Measurements from ENCODE around the gene ALDH3A2.

The ALDH3A2 gene

DNA sequence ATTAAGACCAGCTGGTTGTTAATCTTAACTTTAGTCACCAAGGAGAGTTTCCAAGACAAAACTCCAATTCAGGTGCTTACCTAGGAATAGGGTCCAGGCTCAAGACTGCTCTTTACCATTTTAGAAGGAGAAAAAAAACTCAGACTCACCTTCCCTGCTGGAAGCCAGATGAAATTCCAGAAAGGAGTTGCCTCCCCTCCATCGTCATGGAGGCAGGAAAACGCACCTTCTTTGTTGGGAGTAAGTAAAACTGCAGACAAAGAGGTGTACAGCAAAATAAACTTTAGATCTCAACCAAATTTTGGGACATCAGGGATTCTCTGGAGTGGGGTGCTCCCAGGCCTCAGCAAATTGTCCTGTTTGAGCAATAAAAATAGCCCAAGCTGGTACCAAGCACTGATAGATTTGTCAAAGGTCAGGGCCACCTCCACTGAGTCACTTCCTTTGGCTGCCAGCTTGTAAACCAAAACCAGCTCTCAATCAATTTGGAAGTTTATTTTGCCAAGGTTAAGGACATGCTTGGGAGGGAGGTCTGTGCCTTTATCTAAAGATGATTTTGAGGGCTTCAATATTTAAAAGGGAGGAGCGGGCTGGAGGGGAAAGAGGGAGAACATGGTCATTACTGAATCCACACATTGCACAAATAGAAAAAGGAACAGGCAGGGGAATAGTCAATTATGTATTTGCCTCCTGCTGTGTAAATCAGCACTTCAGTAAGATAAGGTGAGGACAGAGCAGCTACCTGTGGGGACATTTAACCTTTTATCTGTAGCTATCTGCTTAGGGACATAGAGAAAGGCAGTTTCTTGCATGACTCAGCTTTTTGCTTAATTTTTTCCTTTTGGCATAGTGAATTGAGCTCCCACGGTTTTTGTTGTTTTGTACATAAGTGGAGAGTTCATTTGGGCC is 1.5 kb upstream of the ALDH3A2 start (continued):
- TF ChIP-seq GLIS2 (tag by site-specific recombination; IDR thresholded peaks at IDR 0.05) (no peak), ZNF830 (tag by site-specific recombination; IDR thresholded peaks at IDR 0.05; ENCODE audit: low read depth) (no peak), PRDM1 (tag by site-specific recombination; IDR thresholded peaks at IDR 0.05) (no peak), ZNF670 (tag by site-specific recombination; IDR thresholded peaks at IDR 0.05; ENCODE audit: low read depth) (no peak), BCL11A (tag by site-specific recombination; IDR thresholded peaks at IDR 0.05; ENCODE audit: low read depth) (0 out of 2 replicates have a peak, but pooled peaks have one; percentile 30), ZNF660 (tag by site-specific recombination; IDR thresholded peaks at IDR 0.05) (0 out of 2 replicates have a peak, but pooled peaks have one; percentile 24), ZNF157 (tag by site-specific recombination; IDR thresholded peaks at IDR 0.05) (no peak), ZNF202 (tag by site-specific recombination; IDR thresholded peaks at IDR 0.05; ENCODE audit: borderline replicate concordance) (no peak), ZNF335 (tag by site-specific recombination; conservative IDR thresholded peaks at IDR 0.05) (peak; percentile 61; the same call in 1 of the 2 replicates), ZNF146 (tag by site-specific recombination; IDR thresholded peaks at IDR 0.05) (no peak), ZNF324 (tag by site-specific recombination; IDR thresholded peaks at IDR 0.05) (no peak), ZNF132 (tag by site-specific recombination; IDR thresholded peaks at IDR 0.05; ENCODE audit: borderline replicate concordance) (no peak), KLF7 (tag by site-specific recombination; IDR thresholded peaks at IDR 0.05; ENCODE audit: borderline replicate concordance) (no peak), ZBTB7A (tag by site-specific recombination; IDR thresholded peaks at IDR 0.05; ENCODE audit: low read depth) (no peak), MYNN (tag by site-specific recombination; IDR thresholded peaks at IDR 0.05; ENCODE audit: borderline replicate concordance) (no peak), EGR2 (tag by site-specific recombination; IDR thresholded peaks at IDR 0.05; ENCODE audit: low read depth) (no peak), FEZF1 (tag by site-specific recombination; IDR thresholded peaks at IDR 0.05) (0 out of 2 replicates have a peak, but pooled peaks have one; percentile 46), GLIS1 (tag by site-specific recombination; IDR thresholded peaks at IDR 0.05) (peak; percentile 51; the same call in 1 of the 2 replicates), ZNF48 (tag by site-specific recombination; IDR thresholded peaks at IDR 0.05) (no peak), ZSCAN23 (tag by site-specific recombination; IDR thresholded peaks at IDR 0.05) (no peak)
- TF ChIP-seq, protein P1, sequence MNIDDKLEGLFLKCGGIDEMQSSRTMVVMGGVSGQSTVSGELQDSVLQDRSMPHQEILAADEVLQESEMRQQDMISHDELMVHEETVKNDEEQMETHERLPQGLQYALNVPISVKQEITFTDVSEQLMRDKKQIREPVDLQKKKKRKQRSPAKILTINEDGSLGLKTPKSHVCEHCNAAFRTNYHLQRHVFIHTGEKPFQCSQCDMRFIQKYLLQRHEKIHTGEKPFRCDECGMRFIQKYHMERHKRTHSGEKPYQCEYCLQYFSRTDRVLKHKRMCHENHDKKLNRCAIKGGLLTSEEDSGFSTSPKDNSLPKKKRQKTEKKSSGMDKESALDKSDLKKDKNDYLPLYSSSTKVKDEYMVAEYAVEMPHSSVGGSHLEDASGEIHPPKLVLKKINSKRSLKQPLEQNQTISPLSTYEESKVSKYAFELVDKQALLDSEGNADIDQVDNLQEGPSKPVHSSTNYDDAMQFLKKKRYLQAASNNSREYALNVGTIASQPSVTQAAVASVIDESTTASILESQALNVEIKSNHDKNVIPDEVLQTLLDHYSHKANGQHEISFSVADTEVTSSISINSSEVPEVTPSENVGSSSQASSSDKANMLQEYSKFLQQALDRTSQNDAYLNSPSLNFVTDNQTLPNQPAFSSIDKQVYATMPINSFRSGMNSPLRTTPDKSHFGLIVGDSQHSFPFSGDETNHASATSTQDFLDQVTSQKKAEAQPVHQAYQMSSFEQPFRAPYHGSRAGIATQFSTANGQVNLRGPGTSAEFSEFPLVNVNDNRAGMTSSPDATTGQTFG (tag by site-specific recombination; IDR thresholded peaks at IDR 0.05; ENCODE audit: borderline replicate concordance): no peak
- TF ChIP-seq, protein P2, sequence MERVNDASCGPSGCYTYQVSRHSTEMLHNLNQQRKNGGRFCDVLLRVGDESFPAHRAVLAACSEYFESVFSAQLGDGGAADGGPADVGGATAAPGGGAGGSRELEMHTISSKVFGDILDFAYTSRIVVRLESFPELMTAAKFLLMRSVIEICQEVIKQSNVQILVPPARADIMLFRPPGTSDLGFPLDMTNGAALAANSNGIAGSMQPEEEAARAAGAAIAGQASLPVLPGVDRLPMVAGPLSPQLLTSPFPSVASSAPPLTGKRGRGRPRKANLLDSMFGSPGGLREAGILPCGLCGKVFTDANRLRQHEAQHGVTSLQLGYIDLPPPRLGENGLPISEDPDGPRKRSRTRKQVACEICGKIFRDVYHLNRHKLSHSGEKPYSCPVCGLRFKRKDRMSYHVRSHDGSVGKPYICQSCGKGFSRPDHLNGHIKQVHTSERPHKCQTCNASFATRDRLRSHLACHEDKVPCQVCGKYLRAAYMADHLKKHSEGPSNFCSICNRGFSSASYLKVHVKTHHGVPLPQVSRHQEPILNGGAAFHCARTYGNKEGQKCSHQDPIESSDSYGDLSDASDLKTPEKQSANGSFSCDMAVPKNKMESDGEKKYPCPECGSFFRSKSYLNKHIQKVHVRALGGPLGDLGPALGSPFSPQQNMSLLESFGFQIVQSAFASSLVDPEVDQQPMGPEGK (tag by site-specific recombination; IDR thresholded peaks at IDR 0.05): no peak
- TF ChIP-seq, protein P3, sequence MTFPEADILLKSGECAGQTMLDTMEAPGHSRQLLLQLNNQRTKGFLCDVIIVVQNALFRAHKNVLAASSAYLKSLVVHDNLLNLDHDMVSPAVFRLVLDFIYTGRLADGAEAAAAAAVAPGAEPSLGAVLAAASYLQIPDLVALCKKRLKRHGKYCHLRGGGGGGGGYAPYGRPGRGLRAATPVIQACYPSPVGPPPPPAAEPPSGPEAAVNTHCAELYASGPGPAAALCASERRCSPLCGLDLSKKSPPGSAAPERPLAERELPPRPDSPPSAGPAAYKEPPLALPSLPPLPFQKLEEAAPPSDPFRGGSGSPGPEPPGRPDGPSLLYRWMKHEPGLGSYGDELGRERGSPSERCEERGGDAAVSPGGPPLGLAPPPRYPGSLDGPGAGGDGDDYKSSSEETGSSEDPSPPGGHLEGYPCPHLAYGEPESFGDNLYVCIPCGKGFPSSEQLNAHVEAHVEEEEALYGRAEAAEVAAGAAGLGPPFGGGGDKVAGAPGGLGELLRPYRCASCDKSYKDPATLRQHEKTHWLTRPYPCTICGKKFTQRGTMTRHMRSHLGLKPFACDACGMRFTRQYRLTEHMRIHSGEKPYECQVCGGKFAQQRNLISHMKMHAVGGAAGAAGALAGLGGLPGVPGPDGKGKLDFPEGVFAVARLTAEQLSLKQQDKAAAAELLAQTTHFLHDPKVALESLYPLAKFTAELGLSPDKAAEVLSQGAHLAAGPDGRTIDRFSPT (tag by site-specific recombination; IDR thresholded peaks at IDR 0.05): no peak
- TF ChIP-seq, protein P4, sequence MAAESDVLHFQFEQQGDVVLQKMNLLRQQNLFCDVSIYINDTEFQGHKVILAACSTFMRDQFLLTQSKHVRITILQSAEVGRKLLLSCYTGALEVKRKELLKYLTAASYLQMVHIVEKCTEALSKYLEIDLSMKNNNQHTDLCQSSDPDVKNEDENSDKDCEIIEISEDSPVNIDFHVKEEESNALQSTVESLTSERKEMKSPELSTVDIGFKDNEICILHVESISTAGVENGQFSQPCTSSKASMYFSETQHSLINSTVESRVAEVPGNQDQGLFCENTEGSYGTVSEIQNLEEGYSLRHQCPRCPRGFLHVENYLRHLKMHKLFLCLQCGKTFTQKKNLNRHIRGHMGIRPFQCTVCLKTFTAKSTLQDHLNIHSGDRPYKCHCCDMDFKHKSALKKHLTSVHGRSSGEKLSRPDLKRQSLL (tag by site-specific recombination; IDR thresholded peaks at IDR 0.05): no peak
- TF ChIP-seq, protein P5, sequence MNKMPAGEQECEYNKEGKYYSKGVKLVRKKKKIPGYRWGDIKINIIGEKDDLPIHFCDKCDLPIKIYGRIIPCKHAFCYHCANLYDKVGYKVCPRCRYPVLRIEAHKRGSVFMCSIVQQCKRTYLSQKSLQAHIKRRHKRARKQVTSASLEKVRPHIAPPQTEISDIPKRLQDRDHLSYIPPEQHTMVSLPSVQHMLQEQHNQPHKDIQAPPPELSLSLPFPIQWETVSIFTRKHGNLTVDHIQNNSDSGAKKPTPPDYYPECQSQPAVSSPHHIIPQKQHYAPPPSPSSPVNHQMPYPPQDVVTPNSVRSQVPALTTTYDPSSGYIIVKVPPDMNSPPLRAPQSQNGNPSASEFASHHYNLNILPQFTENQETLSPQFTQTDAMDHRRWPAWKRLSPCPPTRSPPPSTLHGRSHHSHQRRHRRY (tag by site-specific recombination; IDR thresholded peaks at IDR 0.05): no peak
